ENCODE results near the gene RBM28.

The RBM28 gene

DNA sequence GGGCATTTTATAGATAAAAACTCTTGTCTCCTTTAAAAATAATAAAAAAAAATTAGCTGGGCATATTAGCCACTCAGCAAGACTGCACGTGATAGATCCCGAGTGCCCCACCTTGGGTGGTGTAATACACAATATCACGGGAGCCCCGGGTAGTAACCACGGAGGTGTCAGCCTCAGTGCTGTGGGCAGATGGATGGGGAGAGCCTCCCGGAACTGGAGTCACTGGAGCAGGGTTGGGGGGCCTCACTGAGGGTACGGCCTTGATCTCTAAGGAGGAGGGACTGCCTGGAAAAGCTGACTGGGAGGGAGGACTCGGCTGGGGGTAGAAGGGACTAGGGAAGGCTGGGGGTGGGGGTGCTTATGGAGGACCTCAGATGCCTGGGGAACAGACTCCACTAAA is 90.0 kb downstream of the RBM28 start:
- DNase-seq, result no peak

DNA sequence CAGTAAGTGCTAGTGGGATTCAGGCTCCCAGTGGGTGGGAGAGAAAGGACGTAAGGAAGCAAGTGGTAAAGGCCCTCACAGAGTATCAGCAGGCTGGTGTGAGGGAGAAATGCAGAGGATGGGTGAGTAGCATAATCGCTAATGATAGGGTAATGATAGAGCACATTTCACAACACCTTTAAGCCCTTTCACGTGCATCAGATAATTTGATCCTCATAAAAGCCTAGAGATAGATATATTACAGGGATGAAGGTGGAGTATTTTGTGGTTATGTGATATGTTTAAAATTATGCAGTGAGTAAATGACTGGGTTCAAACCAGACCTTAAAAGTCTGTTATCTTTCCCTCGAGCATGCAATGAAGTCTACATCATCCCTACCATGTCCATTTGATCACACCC is 92.4 kb downstream of the RBM28 start:
- no peak for DNase-seq

Measured in stimulated activated CD4-positive, alpha-beta T cell treated with anti-CD3 and anti-CD28 coated beads, Interleukin-1b, Interleukin-23, amount 100 ng/mL, for 48 hours (primary cell).